ENCODE data around the gene OBSCN.

DNA sequence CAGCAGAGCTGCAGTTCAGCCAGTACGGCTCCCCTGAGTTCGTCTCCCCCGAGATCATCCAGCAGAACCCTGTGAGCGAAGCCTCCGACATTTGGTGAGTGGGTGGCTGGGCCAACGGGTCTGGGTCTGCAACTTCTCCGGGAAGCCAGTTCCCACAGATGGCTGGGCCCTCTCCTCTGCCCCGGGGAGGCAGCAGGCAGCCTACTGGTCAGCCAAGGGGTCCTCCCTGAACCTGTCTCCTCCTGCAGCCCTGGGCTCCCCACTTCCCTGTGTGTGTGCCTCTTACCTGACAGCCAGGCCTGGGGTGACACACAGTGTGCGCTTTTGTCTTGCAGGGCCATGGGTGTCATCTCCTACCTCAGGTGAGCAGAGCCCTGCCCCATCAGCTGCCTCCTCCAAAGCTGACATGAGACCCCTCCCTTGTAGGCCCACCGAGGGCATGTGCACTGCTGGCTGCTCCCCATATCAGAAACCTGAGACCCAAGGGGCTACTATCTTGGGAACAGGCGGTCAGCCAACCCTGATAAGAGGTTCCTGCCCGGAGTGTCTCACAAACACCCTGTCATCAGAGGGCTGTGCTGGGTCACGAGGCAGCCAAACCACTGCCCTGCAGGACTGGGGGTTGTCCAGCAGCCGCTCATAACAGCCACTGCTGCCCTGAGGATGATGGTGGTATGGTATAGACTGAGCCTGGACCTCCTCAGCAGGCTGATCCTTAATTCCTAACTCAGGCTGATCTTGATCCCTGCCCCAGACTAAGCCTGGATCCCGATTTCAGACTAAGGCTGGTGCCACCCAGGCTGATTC lies 161.2 kb downstream of the OBSCN start:
- no peak for TF ChIP-seq TCF3 (IDR thresholded peaks at IDR 0.05; ENCODE audit: borderline replicate concordance, insufficient read depth, low read depth, low read length)
- no peak for TF ChIP-seq POLR2A (IDR thresholded peaks at IDR 0.05; ENCODE audit: low read depth, low read length)
- TF ChIP-seq MYC (IDR thresholded peaks at IDR 0.05; ENCODE audit: insufficient read depth, insufficient read length, insufficient replicate concordance, low read length, severe bottlenecking) = no peak
